Lung (tissue), 12 donors: Measurements from ENCODE around the gene DPY19L3. TPM values are rescaled to one million over a fixed set of nuclear protein-coding genes. Genes with fewer than 3 reads are reported as not detected.

ENCODE experiments used
- ATAC-seq: fragments of 200-7000 bp; cut with Tn5 transposase; one replicate; pipeline ENCODE4 v1.9.1; 2020; ENCODE audit warnings: moderate number of reproducible peaks; ENCODE audit not compliant: insufficient read depth, low FRiP score
- DNase-seq, 3 donors: peaks; one replicate each; pipeline ENCODE4 v3.0.0-alpha.2; 2013 to 2017
- H3K27ac ChIP-seq, 2 donors: one replicate each; pipeline ENCODE4 v1.5.1; 2013; ENCODE audit warnings: mild to moderate bottlenecking in 2 of 2, moderate library complexity in 2 of 2, control low read depth in 1 of 2, inconsistent platforms in 1 of 2, low read depth in 1 of 2, low read length in 1 of 2
- H3K27me3 ChIP-seq, 3 donors: one replicate each; pipeline ENCODE4 v1.5.1; 2013; ENCODE audit warnings: low read length in 2 of 3; ENCODE audit not compliant: control insufficient read depth in 3 of 3, insufficient read depth in 3 of 3
- H3K36me3 ChIP-seq, 4 donors: one replicate each; pipeline ENCODE4 v1.5.1; 2013; ENCODE audit warnings: low read length in 4 of 4, mild to moderate bottlenecking in 1 of 4, moderate library complexity in 1 of 4; ENCODE audit not compliant: control insufficient read depth in 4 of 4, insufficient read depth in 4 of 4
- H3K4me1 ChIP-seq, 5 donors: one replicate each; pipeline ENCODE4 v1.5.1; 2013; ENCODE audit warnings: low read length in 5 of 5, mild to moderate bottlenecking in 2 of 5, moderate library complexity in 1 of 5; ENCODE audit not compliant: control insufficient read depth in 5 of 5, insufficient read depth in 5 of 5
- H3K4me3 ChIP-seq: one replicate; pipeline ENCODE4 v1.5.1; 2013; ENCODE audit warnings: mild to moderate bottlenecking, control low read depth, moderate library complexity
- H3K9ac ChIP-seq, 2 donors: one replicate each; pipeline ENCODE4 v1.5.1; 2013; ENCODE audit warnings: low read length in 2 of 2, control low read depth in 1 of 2; ENCODE audit not compliant: insufficient read depth in 1 of 2
- H3K9me3 ChIP-seq, 4 donors: one replicate each; pipeline ENCODE4 v1.5.1; 2013; ENCODE audit warnings: low read length in 3 of 4, mild to moderate bottlenecking in 1 of 4, moderate library complexity in 1 of 4; ENCODE audit not compliant: control insufficient read depth in 4 of 4, insufficient read depth in 3 of 4
- CTCF ChIP-seq: IDR thresholded peaks from 2 replicates; pipeline ENCODE4 v1.5.1; 2012; ENCODE audit warnings: mild to moderate bottlenecking; ENCODE audit errors: control extremely low read depth, extremely low read depth
- WGBS, 2 donors: extraction: QIAGEN DNeasy Blood & Tissue Kit; methylation state at CpG; one replicate each; pipeline ENCODE4 v1.1.7; 2013; 5-methylcytosine and 5-hydroxymethylcytosine counted together
- polyA plus RNA-seq, 2 donors: library from polyadenylated mRNA; stranded (reverse); fragments of 200-250 nt; gene quantifications; one replicate each; pipeline ENCODE4 v1.2.1, GENCODE V29; 2013
- total RNA-seq, 2 donors: library from RNA; depleted of rRNA in 1 of 2; stranded (reverse); fragments of >200 nt in 1 of 2; gene quantifications; one replicate each; pipeline ENCODE4 v1.2.1, GENCODE V29; 2014 to 2021
- donor health status: control.
- donor health status: control.
- donor health status: Bipolar disorder and iron deficiency.
- donor health status: healthy.
- donor health status: DM: yes; HTN: yes; CAD: no.

DPY19L3 gene
- total and polyA plus RNA-seq, 4 donors, result 9.1 to 49.3 (median 27.3) TPM

GRCh38 chr19:32406161-32407003, 812 bp downstream of the DPY19L3 start:
- DNase-seq (peak in 2 of 3 donors; percentile 31 to 35), ATAC-seq (no peak)
- Histone ChIP-seq H3K4me3 (peak overlapping the region; percentile 87), H3K9ac (peak overlapping the region; percentile 39 to 64), H3K4me1 (peaks cover 0 to 28% (median 9%) of the 10 kb centered on the region in 5 donors), H3K27ac (peak overlapping the region; percentile 92 to 97), H3K36me3 (peaks cover 0 to 20% (median 4%) of the 10 kb centered on the region in 4 donors), H3K27me3 (no peaks in the 10 kb centered on the region), H3K9me3 (no peaks in the 10 kb centered on the region)
- TF ChIP-seq CTCF, result no peak
- 7 to 12% methylated on average over 31 to 33 of the region's 33 CpGs for WGBS, 2 donors

GRCh38 chr19:32407004-32407992, 1.7 kb downstream of the DPY19L3 start:
- ATAC-seq (no peak), DNase-seq (peak; percentile 17 to 59 (median 31))

GRCh38 chr19:32415246-32415645, 9.7 kb downstream of the DPY19L3 start:
- no peak for TF ChIP-seq CTCF
- DNase-seq, result no peak
- H3K4me3 ChIP-seq, result no peak overlapping the region
- H3K9ac ChIP-seq, result no peak overlapping the region
- H3K36me3 ChIP-seq, result peaks cover 3 to 27% (median 21%) of the 10 kb centered on the region in 4 donors
- WGBS, 2 donors, result 83 to 87% methylated on average over 5 of the region's 5 CpGs
- H3K9me3 ChIP-seq, result no peaks in the 10 kb centered on the region
- H3K27me3 ChIP-seq, result no peaks in the 10 kb centered on the region
- no peak overlapping the region for H3K27ac ChIP-seq
- H3K4me1 ChIP-seq, result peaks cover 0 to 1% (median 0%) of the 10 kb centered on the region in 5 donors
- no peak for ATAC-seq

More at GRCh38 chr19:32407004-32407992, 1.7 kb downstream of the DPY19L3 start:
- Histone ChIP-seq H3K9me3 (no peaks in the 10 kb centered on the region), H3K9ac (no peak overlapping the region), H3K36me3 (peaks cover 3 to 26% (median 8%) of the 10 kb centered on the region in 4 donors), H3K4me1 (peaks cover 0 to 28% (median 9%) of the 10 kb centered on the region in 5 donors), H3K4me3 (no peak overlapping the region), H3K27ac (peak overlapping the region; percentile 54 to 92), H3K27me3 (no peaks in the 10 kb centered on the region)
- no peak for TF ChIP-seq CTCF
- WGBS, 2 donors, result 68 to 82% methylated on average over 19 of the region's 19 CpGs
